GM19351 (cell line): ENCODE data around the gene IKZF3.
"Not testable (repeated sequence)": the region's sequence is repeated elsewhere in the genome, so short reads cannot be mapped to it uniquely, and the experiment has no call there.

Experiments used
- ATAC-seq: cut with Tn5 transposase; IDR thresholded peaks from one replicate; pipeline ENCODE4 v1.9.1; 2021; ENCODE audit warnings: mild to moderate bottlenecking, moderate library complexity; ENCODE audit not compliant: unreplicated experiment

The IKZF3 gene

DNA sequence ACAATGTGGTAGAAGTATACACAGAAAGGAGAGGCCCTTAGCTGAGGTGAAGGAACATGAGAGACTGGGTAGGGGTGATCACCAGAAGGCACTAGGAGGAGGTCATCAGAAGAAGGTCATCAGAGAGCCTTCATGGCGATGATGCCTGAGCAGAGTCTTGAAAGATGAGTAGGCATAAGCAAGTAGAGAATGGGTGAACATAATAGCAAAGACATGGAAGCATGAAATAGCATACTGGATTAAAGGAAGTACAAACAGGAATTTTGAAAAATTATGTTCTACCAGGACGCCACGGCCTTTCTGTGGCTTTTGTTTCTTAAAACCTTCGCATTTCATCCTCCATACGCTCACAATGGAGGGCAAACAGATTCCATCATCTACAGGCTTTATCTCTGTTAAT is 2.9 kb downstream of the IKZF3 start:
- ATAC-seq, result no peak

- not testable (repeated sequence) for ATAC-seq
Measured at GRCh38 chr17:39855911-39856649, 8.0 kb downstream of the IKZF3 start.

DNA sequence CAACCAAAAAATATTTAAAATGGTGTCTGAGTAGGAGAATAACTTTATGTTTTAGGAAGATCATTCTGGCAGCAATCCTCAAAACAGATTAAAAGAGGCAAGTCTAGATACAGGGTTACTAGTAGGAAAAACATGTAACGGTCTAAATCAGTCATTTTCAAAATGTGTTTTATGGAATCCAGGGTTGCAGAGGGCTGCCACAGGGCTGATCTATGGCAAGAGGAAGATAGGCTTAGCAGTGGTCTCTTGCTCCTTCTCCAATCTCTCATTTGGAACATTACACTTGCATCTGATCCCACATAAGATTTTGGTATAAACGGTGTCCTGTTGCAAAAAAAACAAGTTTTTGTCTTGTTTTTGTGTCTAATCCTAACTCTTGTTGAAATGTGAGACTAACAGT is 9.2 kb downstream of the IKZF3 start:
- ATAC-seq, result no peak

DNA sequence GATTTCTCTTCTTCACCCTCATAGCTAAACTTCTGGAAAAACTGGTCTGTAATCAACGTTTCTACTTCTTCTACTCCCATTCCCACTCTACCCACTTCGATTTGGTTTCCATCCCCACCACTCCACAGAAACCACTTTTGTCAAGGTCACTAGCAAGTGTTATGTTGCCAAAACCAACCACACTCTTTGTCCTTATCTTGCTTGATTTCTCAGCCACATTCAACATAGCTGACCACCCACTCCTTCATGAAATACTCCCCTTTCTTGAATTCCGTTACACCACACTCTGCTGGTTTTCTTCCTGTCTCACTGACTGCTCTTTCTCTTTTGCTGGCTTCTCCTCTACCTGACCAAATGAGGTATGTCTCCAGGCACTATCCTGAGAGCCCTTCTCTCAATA is 11.9 kb downstream of the IKZF3 start:
- no peak for ATAC-seq

- not testable (repeated sequence) for ATAC-seq
Measured at GRCh38 chr17:39850186-39850585, 13.9 kb downstream of the IKZF3 start.

GRCh38 chr17:39848600-39848999 is 15.5 kb downstream of the IKZF3 start:
- no peak for ATAC-seq

DNA sequence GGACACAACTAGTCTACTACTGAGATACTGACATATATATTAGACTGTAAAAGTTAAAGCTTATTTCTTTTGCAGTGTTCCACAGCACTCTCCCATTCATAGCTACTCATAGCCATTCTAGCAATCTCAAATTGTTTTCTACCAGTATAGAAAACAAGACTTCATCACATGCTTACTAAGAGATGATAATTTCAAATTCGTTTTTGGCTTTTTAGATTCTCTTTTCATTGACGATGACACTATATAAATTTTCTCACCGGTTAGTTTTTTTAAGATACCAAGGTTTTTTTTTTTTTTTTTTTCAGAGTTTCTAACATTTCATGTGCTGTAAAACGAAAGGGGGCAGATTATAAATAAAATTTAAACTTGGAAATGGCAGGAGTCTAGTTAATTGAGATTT is 17.9 kb downstream of the IKZF3 start:
- no peak for ATAC-seq

GRCh38 chr17:39845052-39845846 is 18.9 kb downstream of the IKZF3 start:
- ATAC-seq, result no peak

DNA sequence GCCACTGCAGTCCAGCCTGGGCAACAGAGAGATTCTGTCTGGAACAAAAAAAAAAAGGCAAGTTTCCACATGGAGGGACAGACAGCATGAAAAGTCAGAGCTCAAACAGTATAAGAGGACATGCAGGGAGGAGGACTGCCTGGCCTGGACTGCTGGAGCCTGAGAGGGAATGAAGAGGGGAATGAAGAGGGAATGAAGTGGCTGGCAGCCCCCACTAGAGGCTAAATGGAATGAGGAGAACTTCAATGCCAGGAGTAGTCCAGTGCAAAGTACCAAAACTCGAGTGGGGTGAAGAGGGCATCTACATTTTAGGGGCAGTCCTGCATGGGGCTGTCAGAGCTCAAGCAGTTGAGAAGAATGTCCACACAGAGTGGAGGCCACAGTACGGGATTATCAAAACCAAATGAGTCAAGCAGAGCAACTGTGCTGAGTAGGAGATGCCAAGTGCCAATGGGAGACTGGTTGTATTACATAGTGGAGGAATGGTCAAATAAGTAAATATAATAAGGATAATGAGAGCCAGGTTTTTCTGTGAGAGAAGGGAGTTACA is 22.9 kb downstream of the IKZF3 start:
- no peak for ATAC-seq

DNA sequence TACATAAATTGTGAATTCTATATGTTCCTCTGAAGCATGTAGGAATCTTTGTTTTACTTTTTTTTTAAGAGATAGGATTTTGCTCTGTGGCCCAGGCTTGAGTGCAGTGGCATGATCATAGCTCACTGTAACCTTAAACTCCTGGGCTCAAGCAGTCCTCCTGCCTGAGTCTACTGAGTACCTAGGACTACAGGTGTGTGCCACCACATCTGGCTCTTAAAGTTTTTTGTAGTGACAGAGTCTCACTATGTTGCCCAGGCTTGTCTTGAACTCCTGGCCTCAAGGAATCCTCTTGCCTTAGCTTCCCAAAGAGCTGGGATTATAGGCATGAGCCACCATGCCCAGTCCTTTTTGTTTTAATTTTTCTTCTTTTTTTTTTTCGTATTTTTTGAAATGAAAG is 25.3 kb downstream of the IKZF3 start:
- ATAC-seq, result no peak

DNA sequence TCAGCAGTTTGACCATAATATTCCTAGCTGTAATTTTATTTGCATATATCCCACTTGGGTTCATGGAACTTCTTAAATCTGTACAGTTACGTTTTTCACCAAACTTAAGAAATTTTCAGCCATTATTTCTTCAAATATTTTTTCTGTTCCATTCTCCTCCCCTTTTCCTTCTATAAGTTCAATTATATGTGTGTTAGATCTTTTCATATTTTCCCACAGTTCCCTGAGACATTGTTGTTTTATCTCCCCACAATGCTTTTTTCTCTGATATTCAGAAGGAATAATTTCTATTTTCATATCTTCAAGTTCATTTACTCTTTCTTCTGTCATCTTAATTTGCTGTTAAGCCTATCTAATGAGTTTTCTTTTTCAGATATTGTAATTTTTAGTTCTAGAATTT is 26.1 kb downstream of the IKZF3 start:
- no peak for ATAC-seq

GRCh38 chr17:39836117-39836516 is 28.0 kb downstream of the IKZF3 start:
- no peak for ATAC-seq

DNA sequence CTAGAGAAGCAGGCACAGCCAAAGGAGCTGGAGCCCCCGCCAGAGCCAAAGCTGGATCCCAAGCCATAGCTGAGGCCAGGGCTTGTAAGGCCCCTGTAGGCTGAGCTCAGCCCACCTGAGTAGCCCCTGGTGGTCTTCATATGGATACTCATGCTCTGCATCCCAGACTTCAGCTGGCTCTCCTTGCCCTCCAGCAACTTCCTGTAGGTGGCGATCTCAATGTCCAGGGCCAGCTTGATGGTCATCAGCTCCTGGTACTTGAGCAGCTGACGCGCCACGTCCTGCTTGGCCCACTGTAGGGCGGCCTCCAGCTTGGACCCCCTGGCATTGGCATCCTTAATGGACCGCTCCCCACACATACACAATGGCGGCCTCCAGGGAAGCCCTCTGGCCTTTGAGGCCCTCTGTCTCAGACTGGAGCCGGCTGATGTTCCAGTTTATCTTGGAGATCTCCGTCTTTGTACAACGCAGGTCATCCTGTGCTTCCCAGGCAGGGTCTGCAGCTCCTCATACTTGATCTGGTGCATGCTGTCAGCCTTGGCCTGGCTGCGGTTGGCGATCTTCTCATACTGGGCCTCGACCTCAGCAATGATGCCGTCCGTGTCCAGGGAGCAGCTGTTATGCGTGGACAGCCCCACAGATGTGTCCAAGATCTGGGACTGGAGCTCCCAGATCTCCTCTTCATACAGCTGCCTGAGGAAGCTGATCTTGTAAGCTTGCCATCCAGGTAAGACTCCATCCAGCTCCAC is 28.9 kb downstream of the IKZF3 start:
- ATAC-seq, result no peak

GRCh38 chr17:39834017-39834416 is 30.1 kb downstream of the IKZF3 start:
- no peak for ATAC-seq

GRCh38 chr17:39831588-39831987 is 32.5 kb downstream of the IKZF3 start:
- no peak for ATAC-seq

- no peak for ATAC-seq
Measured at GRCh38 chr17:39828443-39828842, 35.7 kb downstream of the IKZF3 start.

GRCh38 chr17:39826334-39826733 is 37.8 kb downstream of the IKZF3 start:
- no peak for ATAC-seq

GRCh38 chr17:39823407-39824054 is 40.6 kb downstream of the IKZF3 start:
- ATAC-seq, result no peak

GRCh38 chr17:39822051-39822451 is 42.1 kb downstream of the IKZF3 start:
- no peak for ATAC-seq

DNA sequence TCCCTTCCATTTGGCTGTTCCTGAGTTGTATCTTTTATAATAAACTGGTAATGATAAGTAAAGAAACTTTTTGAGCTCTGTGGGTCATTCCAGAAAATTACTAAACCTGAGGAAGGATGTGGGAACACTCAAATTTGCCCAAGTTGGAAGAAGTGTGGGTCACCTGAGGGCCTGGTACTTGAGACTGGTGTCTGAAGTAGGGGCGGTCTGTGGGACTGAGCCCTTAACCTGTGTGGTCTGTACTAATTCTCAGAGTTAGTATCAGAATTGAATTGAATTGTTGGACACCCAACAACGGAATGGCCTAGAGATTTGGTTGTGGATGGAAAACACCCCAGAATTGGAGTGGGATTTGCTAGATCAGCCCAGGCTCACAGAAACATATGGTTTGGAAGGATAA is 43.1 kb downstream of the IKZF3 start:
- ATAC-seq, result no peak

DNA sequence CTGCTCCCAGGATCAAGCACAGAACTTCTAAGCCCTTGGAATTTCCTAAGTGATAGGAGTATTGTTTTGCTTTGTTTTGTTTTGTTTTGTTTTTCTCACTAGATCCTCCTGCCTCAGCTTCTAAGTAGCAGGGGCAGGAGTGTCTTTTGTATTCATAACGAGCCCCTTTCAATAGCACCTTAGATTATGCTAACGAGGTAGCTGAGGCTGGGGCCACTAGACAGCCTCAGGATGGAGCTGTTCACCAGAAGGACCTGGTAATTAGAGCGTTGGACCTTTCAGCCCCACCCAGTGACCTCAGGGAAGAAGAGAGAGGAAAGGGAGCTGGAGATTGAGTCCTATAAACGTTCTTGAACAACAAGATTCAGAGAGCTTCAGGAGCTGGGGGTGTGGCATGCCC is 43.6 kb downstream of the IKZF3 start:
- ATAC-seq, result no peak
